ENCODE measurements around the gene PWP1. TPM values are rescaled to one million over a fixed set of nuclear protein-coding genes. Genes with fewer than 3 reads are reported as not detected.
"Not testable (repeated sequence)": the region's sequence is repeated elsewhere in the genome, so short reads cannot be mapped to it uniquely, and the experiment has no call there.

Gene PWP1
- polyA plus RNA-seq, 1 donor (not counting 4 experiments of a cell fraction or from before 2014, with no cell fraction given): 137 TPM

DNA sequence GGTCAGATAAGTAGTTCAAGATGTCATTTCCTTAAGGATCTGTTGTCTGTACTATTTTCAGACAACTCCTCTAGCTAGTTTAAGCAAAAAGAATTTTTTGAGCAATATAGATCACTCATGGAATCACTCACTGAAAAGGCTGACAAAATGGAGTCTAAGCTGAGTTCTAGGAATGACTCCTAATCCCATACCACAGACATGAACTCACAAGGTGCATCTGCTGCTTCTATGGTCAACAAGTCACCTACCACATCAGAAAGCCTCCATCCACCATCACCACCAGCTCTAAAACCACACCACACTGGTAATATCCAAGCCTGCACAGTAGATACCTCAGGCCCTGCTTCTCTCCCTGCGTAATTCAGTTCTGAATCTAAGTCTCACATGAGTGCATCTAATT lies 33.0 kb downstream of the PWP1 start:
- H3K4me3 ChIP-seq (ENCODE audit: control insufficient read depth in 2 of 3, extremely low read depth in 1 of 3, insufficient read depth in 2 of 3, low read depth in 1 of 3, low read length in 3 of 3): no peak overlapping the region
- dilution Hi-C loops (cut with MboI; ENCODE audit: extremely low pct_ligation_motif_present, low sequenced_read_pairs): no loop called here

DNA sequence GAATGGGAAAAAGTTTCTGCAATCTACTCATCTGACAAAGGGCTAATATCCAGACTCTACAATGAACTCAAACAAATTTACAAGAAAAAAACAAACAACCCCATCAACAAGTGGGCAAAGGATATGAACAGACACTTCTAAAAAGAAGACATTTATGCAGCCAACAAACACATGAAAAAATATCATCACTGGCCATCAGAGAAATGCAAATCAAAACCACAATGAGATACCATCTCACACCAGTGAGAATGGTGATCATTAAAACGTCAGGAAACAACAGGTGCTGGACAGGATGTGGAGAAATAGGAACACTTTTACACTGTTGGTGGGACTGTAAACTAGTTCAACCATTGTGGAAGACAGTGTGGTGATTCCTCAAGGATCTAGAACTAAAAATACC lies 41.7 kb downstream of the PWP1 start:
- H3K4me1 ChIP-seq (ENCODE audit: control insufficient read depth, extremely low read depth, insufficient read depth, low read length); H3K27me3 ChIP-seq (ENCODE audit: control insufficient read depth, extremely low read depth, insufficient read depth, low read length); H3K4me2 ChIP-seq (ENCODE audit: control insufficient read depth, extremely low read depth, insufficient read depth, low read depth, low read length); H2AFZ ChIP-seq (ENCODE audit: control insufficient read depth, low read length); H3K9me3 ChIP-seq (ENCODE audit: control insufficient read depth, low read depth, low read length); H4K20me1 ChIP-seq (ENCODE audit: control insufficient read depth, extremely low read depth, insufficient read depth, low read length); FAIRE-seq; H3K9me1 ChIP-seq (ENCODE audit: control insufficient read depth, extremely low read depth, insufficient read depth, low read length); H3K9ac ChIP-seq (ENCODE audit: control insufficient read depth, extremely low read depth, insufficient read depth, low read length); H3K36me3 ChIP-seq (ENCODE audit: control insufficient read depth in 2 of 2, extremely low read depth in 1 of 2, insufficient read depth in 2 of 2, low read length in 2 of 2); H3K4me3 ChIP-seq (ENCODE audit: control insufficient read depth in 2 of 3, extremely low read depth in 1 of 3, insufficient read depth in 2 of 3, low read depth in 1 of 3, low read length in 3 of 3); H3K79me2 ChIP-seq (ENCODE audit: control insufficient read depth, insufficient read depth, low read length); DNase-seq (ENCODE audit: low read depth, low spot score); H3K27ac ChIP-seq (ENCODE audit: control insufficient read depth, insufficient read depth, low read length); dilution Hi-C loops (cut with MboI; ENCODE audit: extremely low pct_ligation_motif_present, low sequenced_read_pairs): not testable (repeated sequence)

More for the DNA sequence above, 33.0 kb downstream of the PWP1 start:
- no peaks in the 10 kb centered on the region for H3K9me1 ChIP-seq (ENCODE audit: control insufficient read depth, extremely low read depth, insufficient read depth, low read length)
- H3K9me3 ChIP-seq (ENCODE audit: control insufficient read depth, low read depth, low read length): no peaks in the 10 kb centered on the region
- H3K79me2 ChIP-seq (ENCODE audit: control insufficient read depth, insufficient read depth, low read length): no peaks in the 10 kb centered on the region
- H3K9ac ChIP-seq (ENCODE audit: control insufficient read depth, extremely low read depth, insufficient read depth, low read length): no peak overlapping the region
- FAIRE-seq (no peak), DNase-seq (ENCODE audit: low read depth, low spot score) (no peak)
- TF ChIP-seq, protein P1, sequence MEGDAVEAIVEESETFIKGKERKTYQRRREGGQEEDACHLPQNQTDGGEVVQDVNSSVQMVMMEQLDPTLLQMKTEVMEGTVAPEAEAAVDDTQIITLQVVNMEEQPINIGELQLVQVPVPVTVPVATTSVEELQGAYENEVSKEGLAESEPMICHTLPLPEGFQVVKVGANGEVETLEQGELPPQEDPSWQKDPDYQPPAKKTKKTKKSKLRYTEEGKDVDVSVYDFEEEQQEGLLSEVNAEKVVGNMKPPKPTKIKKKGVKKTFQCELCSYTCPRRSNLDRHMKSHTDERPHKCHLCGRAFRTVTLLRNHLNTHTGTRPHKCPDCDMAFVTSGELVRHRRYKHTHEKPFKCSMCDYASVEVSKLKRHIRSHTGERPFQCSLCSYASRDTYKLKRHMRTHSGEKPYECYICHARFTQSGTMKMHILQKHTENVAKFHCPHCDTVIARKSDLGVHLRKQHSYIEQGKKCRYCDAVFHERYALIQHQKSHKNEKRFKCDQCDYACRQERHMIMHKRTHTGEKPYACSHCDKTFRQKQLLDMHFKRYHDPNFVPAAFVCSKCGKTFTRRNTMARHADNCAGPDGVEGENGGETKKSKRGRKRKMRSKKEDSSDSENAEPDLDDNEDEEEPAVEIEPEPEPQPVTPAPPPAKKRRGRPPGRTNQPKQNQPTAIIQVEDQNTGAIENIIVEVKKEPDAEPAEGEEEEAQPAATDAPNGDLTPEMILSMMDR (optimal IDR thresholded peaks at IDR 0.05 in 1 of 3, IDR thresholded peaks at IDR 0.05 in 1 of 3, conservative IDR thresholded peaks at IDR 0.05 in 1 of 3; ENCODE audit: extremely low read depth in 1 of 3, insufficient read depth in 2 of 3, low read length in 3 of 3): no peak
- TF ChIP-seq EZH2 (IDR thresholded peaks at IDR 0.05; ENCODE audit: low read length): no peak
- H3K36me3 ChIP-seq (ENCODE audit: control insufficient read depth in 2 of 2, extremely low read depth in 1 of 2, insufficient read depth in 2 of 2, low read length in 2 of 2): peaks cover 3 to 8% of the 10 kb centered on the region in 2 experiments
- H2AFZ ChIP-seq (ENCODE audit: control insufficient read depth, low read length): no peak overlapping the region
- no peaks in the 10 kb centered on the region for H4K20me1 ChIP-seq (ENCODE audit: control insufficient read depth, extremely low read depth, insufficient read depth, low read length)
- H3K4me2 ChIP-seq (ENCODE audit: control insufficient read depth, extremely low read depth, insufficient read depth, low read depth, low read length): no peak overlapping the region
- H3K27ac ChIP-seq (ENCODE audit: control insufficient read depth, insufficient read depth, low read length): no peak overlapping the region
- H3K4me1 ChIP-seq (ENCODE audit: control insufficient read depth, extremely low read depth, insufficient read depth, low read length): no peaks in the 10 kb centered on the region
- H3K27me3 ChIP-seq (ENCODE audit: control insufficient read depth, extremely low read depth, insufficient read depth, low read length): no peaks in the 10 kb centered on the region

DNA sequence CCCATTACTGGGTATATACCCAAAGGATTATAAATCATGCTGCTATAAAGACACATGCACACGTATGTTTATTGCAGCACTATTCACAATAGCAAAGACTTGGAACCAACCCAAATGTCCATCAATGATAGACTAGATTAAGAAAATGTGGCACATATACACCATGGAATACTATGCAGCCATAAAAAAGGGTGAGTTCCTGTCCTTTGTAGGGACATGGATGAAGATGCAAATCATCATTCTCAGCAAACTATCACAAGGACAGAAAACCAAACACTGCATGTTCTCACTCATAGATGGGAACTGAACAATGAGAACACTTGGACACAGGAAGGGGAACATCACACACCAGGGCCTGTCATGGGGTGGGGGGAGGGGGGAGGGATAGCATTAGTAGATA lies 42.1 kb downstream of the PWP1 start:
- H3K9ac ChIP-seq (ENCODE audit: control insufficient read depth, extremely low read depth, insufficient read depth, low read length); H4K20me1 ChIP-seq (ENCODE audit: control insufficient read depth, extremely low read depth, insufficient read depth, low read length); H3K36me3 ChIP-seq (ENCODE audit: control insufficient read depth in 2 of 2, extremely low read depth in 1 of 2, insufficient read depth in 2 of 2, low read length in 2 of 2); H2AFZ ChIP-seq (ENCODE audit: control insufficient read depth, low read length); H3K79me2 ChIP-seq (ENCODE audit: control insufficient read depth, insufficient read depth, low read length); H3K9me3 ChIP-seq (ENCODE audit: control insufficient read depth, low read depth, low read length); FAIRE-seq; H3K27me3 ChIP-seq (ENCODE audit: control insufficient read depth, extremely low read depth, insufficient read depth, low read length); H3K4me1 ChIP-seq (ENCODE audit: control insufficient read depth, extremely low read depth, insufficient read depth, low read length); H3K4me2 ChIP-seq (ENCODE audit: control insufficient read depth, extremely low read depth, insufficient read depth, low read depth, low read length); H3K4me3 ChIP-seq (ENCODE audit: control insufficient read depth in 2 of 3, extremely low read depth in 1 of 3, insufficient read depth in 2 of 3, low read depth in 1 of 3, low read length in 3 of 3); H3K27ac ChIP-seq (ENCODE audit: control insufficient read depth, insufficient read depth, low read length); dilution Hi-C loops (cut with MboI; ENCODE audit: extremely low pct_ligation_motif_present, low sequenced_read_pairs); DNase-seq (ENCODE audit: low read depth, low spot score); H3K9me1 ChIP-seq (ENCODE audit: control insufficient read depth, extremely low read depth, insufficient read depth, low read length): not testable (repeated sequence)

All from keratinocyte (primary cell).